Activated T-cell treated with anti-CD3 and anti-CD28 coated beads, Interleukin-2, amount 50 U/mL, for 72 hours (primary cell): Measurements from ENCODE around the gene SLC22A7. TPM values are rescaled to one million over a fixed set of nuclear protein-coding genes. Genes with fewer than 3 reads are reported as not detected.

Experiments
- ATAC-seq, 2 donors: fragments of 150-1000 bp; cut with Tn5 transposase; replicated peaks in 1 of 2; 2 replicates each; pipeline ENCODE4 v1.10.0; 2021; ENCODE audit warnings: moderate library complexity in 2 of 2, mild to moderate bottlenecking in 1 of 2
- DNase-seq, 2 donors: peaks; one replicate each; pipeline ENCODE4 v3.0.0; 2021 to 2022; ENCODE audit warnings: mixed read lengths in 1 of 2
- H3K27ac Mint-ChIP-seq: one replicate; pipeline ENCODE4 v1.8.0; 2022; ENCODE audit warnings: mild to moderate bottlenecking, moderate library complexity, mixed read lengths
- H3K27me3 Mint-ChIP-seq: one replicate; pipeline ENCODE4 v1.8.0; 2022; ENCODE audit warnings: low read depth, mixed read lengths
- H3K36me3 Mint-ChIP-seq, 2 donors: one replicate each; pipeline ENCODE4 v1.8.0; 2022; ENCODE audit warnings: mixed read lengths in 2 of 2, mild to moderate bottlenecking in 1 of 2; ENCODE audit not compliant: insufficient read depth in 2 of 2
- H3K4me1 Mint-ChIP-seq: one replicate; pipeline ENCODE4 v1.8.0; 2022; ENCODE audit warnings: low read depth, mixed read lengths
- H3K4me3 Mint-ChIP-seq, 2 donors: one replicate each; pipeline ENCODE4 v1.8.0; 2022; ENCODE audit warnings: mild to moderate bottlenecking in 2 of 2, mixed read lengths in 2 of 2, moderate library complexity in 2 of 2
- H3K9me3 Mint-ChIP-seq, 2 donors: one replicate each; pipeline ENCODE4 v1.8.0; 2022; ENCODE audit warnings: mixed read lengths in 2 of 2
- total RNA-seq, 2 donors: library from RNA; stranded (reverse); gene quantifications; one replicate each; pipeline ENCODE4 v1.2.3, GENCODE V29; 2022

Gene SLC22A7
- total RNA-seq, 2 donors from 2014 or later = not detected

GRCh38 chr6:43260791-43261190 lies 37.3 kb upstream of the SLC22A7 start:
- Mint-ChIP-seq H3K4me3 (no peak overlapping the region), H3K36me3 (no peaks in the 10 kb centered on the region), H3K27ac (no peak overlapping the region), H3K4me1 (peaks cover 16% of the 10 kb centered on the region), H3K27me3 (no peaks in the 10 kb centered on the region), H3K9me3 (no peaks in the 10 kb centered on the region)
- DNase-seq (no peak), ATAC-seq (no peak)

- Mint-ChIP-seq H3K4me3 (no peak overlapping the region), H3K9me3 (no peaks in the 10 kb centered on the region), H3K27me3 (no peaks in the 10 kb centered on the region), H3K36me3 (no peaks in the 10 kb centered on the region), H3K4me1 (peaks cover 15% of the 10 kb centered on the region), H3K27ac (no peak overlapping the region)
- DNase-seq (no peak), ATAC-seq (no peak)
These were observed 36.9 kb upstream of the SLC22A7 start for GRCh38 chr6:43261198-43261597.

- H3K4me3 Mint-ChIP-seq = no peak overlapping the region
- ATAC-seq (no peak), DNase-seq (no peak)
- H3K27ac Mint-ChIP-seq = no peak overlapping the region
- no peaks in the 10 kb centered on the region for H3K9me3 Mint-ChIP-seq
- H3K27me3 Mint-ChIP-seq = no peaks in the 10 kb centered on the region
- no peaks in the 10 kb centered on the region for H3K36me3 Mint-ChIP-seq
- H3K4me1 Mint-ChIP-seq = peaks cover 10% of the 10 kb centered on the region
These were observed 35.9 kb upstream of the SLC22A7 start for GRCh38 chr6:43262000-43262779.

- no peak overlapping the region for H3K4me3 Mint-ChIP-seq
- H3K4me1 Mint-ChIP-seq = peaks cover 3% of the 10 kb centered on the region
- no peak overlapping the region for H3K27ac Mint-ChIP-seq
- no peaks in the 10 kb centered on the region for H3K36me3 Mint-ChIP-seq
- DNase-seq (no peak), ATAC-seq (peak in 1 of 2 donors; percentile 6)
- no peaks in the 10 kb centered on the region for H3K9me3 Mint-ChIP-seq
- no peaks in the 10 kb centered on the region for H3K27me3 Mint-ChIP-seq
These were observed 35.2 kb upstream of the SLC22A7 start for GRCh38 chr6:43262780-43263313.

GRCh38 chr6:43263314-43264178 lies 34.5 kb upstream of the SLC22A7 start:
- Mint-ChIP-seq H3K9me3 (no peaks in the 10 kb centered on the region), H3K36me3 (no peaks in the 10 kb centered on the region), H3K27me3 (peaks cover 2% of the 10 kb centered on the region), H3K4me3 (no peak overlapping the region), H3K27ac (no peak overlapping the region), H3K4me1 (peaks cover under 1% of the 10 kb centered on the region)
- DNase-seq (peak; percentile 80 to 83), ATAC-seq (peak; percentile 94 to 98)

- ATAC-seq = no peak
- H3K4me3 Mint-ChIP-seq = no peak overlapping the region
These were observed 33.4 kb upstream of the SLC22A7 start for GRCh38 chr6:43264599-43265145.

GRCh38 chr6:43265564-43265963 lies 32.5 kb upstream of the SLC22A7 start:
- Mint-ChIP-seq H3K9me3 (no peaks in the 10 kb centered on the region), H3K36me3 (no peaks in the 10 kb centered on the region), H3K4me1 (peaks cover 8% of the 10 kb centered on the region), H3K27me3 (peaks cover 8% of the 10 kb centered on the region), H3K4me3 (no peak overlapping the region), H3K27ac (no peak overlapping the region)
- DNase-seq (no peak), ATAC-seq (no peak)

More at GRCh38 chr6:43264599-43265145, 33.4 kb upstream of the SLC22A7 start:
- Mint-ChIP-seq H3K27me3 (peaks cover 8% of the 10 kb centered on the region), H3K4me1 (peaks cover 8% of the 10 kb centered on the region), H3K27ac (no peak overlapping the region), H3K36me3 (no peaks in the 10 kb centered on the region), H3K9me3 (no peaks in the 10 kb centered on the region)
- DNase-seq = no peak

GRCh38 chr6:43267619-43268354 lies 30.3 kb upstream of the SLC22A7 start:
- Mint-ChIP-seq H3K9me3 (no peaks in the 10 kb centered on the region), H3K27me3 (peaks cover 16% of the 10 kb centered on the region), H3K36me3 (no peaks in the 10 kb centered on the region), H3K27ac (no peak overlapping the region), H3K4me3 (no peak overlapping the region), H3K4me1 (peaks cover 12% of the 10 kb centered on the region)
- ATAC-seq = no peak
- no peak for DNase-seq

- Mint-ChIP-seq H3K4me1 (peaks cover 12% of the 10 kb centered on the region), H3K27ac (no peak overlapping the region), H3K36me3 (no peaks in the 10 kb centered on the region), H3K27me3 (peaks cover 21% of the 10 kb centered on the region), H3K4me3 (no peak overlapping the region), H3K9me3 (no peaks in the 10 kb centered on the region)
- ATAC-seq = no peak
- DNase-seq = no peak
These were observed 29.7 kb upstream of the SLC22A7 start for GRCh38 chr6:43268355-43268700.

- Mint-ChIP-seq H3K9me3 (no peaks in the 10 kb centered on the region), H3K27ac (no peak overlapping the region), H3K4me1 (peaks cover 12% of the 10 kb centered on the region), H3K4me3 (peak overlapping the region; percentile 72), H3K36me3 (no peaks in the 10 kb centered on the region), H3K27me3 (peaks cover 22% of the 10 kb centered on the region)
- ATAC-seq = no peak
- DNase-seq = no peak
These were observed 29.2 kb upstream of the SLC22A7 start for GRCh38 chr6:43268782-43269272.

GRCh38 chr6:43269273-43270007 lies 28.6 kb upstream of the SLC22A7 start:
- Mint-ChIP-seq H3K4me3 (peak overlapping the region; percentile 72), H3K27me3 (peaks cover 25% of the 10 kb centered on the region), H3K4me1 (peaks cover 12% of the 10 kb centered on the region), H3K36me3 (no peaks in the 10 kb centered on the region), H3K27ac (no peak overlapping the region), H3K9me3 (no peaks in the 10 kb centered on the region)
- ATAC-seq (peak; percentile 72 to 76), DNase-seq (peak; percentile 50 to 53)
